ENCODE data around the gene SUSD1. TPM values are rescaled to one million over a fixed set of nuclear protein-coding genes. Genes with fewer than 3 reads are reported as not detected.
"Not testable (repeated sequence)": the region's sequence is repeated elsewhere in the genome, so short reads cannot be mapped to it uniquely, and the experiment has no call there.

The SUSD1 gene
- total RNA-seq, 2 experiments from 2014 or later, result 2.5 TPM

- intact Hi-C loops (cut with DNase I, micrococcal nuclease), result no loop called here
- Mint-ChIP-seq H3K4me1 (peaks cover 13% of the 10 kb centered on the region), H3K27me3 (peaks cover 4% of the 10 kb centered on the region), H3K27ac (no peak overlapping the region), H3K9me3 (ENCODE audit: low read depth) (no peaks in the 10 kb centered on the region), H3K4me3 (no peak overlapping the region), H3K36me3 (ENCODE audit: low read depth) (no peaks in the 10 kb centered on the region)
- ChIA-PET CTCF (interaction anchor here (0.6 to 1.7 kb wide), 7 partner anchors 9 to 410 kb away, joined by 3 to 10 read pairs (median 3); no protein-coding TSS in a partner anchor), POLR2A (no interaction called here)
- DNase-seq, result no peak
- no peak for ATAC-seq
Measured at GRCh38 chr9:112080831-112081542, 94.1 kb downstream of the SUSD1 start.

- no peak for DNase-seq
- Mint-ChIP-seq H3K9me3 (ENCODE audit: low read depth) (no peaks in the 10 kb centered on the region), H3K27me3 (peaks cover 4% of the 10 kb centered on the region), H3K4me3 (no peak overlapping the region), H3K36me3 (ENCODE audit: low read depth) (no peaks in the 10 kb centered on the region), H3K4me1 (peaks cover 30% of the 10 kb centered on the region), H3K27ac (no peak overlapping the region)
- POLR2A ChIA-PET, result no interaction called here
- CTCF ChIA-PET, result interaction anchor here (0.8 to 1.5 kb wide), 3 partner anchors 284 to 319 kb away, joined by 3 to 5 read pairs (median 3); no protein-coding TSS in a partner anchor
- ATAC-seq, result no peak
- intact Hi-C loops (cut with DNase I, micrococcal nuclease), result no loop called here
Measured at GRCh38 chr9:112078432-112078831, 96.7 kb downstream of the SUSD1 start.

- peak; percentile 64 for ATAC-seq
- Mint-ChIP-seq H3K9me3 (ENCODE audit: low read depth) (no peaks in the 10 kb centered on the region), H3K4me1 (peaks cover 35% of the 10 kb centered on the region), H3K4me3 (peak overlapping the region; percentile 49), H3K27ac (peak overlapping the region; percentile 40), H3K36me3 (ENCODE audit: low read depth) (no peaks in the 10 kb centered on the region), H3K27me3 (peaks cover 4% of the 10 kb centered on the region)
- intact Hi-C loops (cut with DNase I, micrococcal nuclease), result no loop called here
- POLR2A ChIA-PET, result no interaction called here
- CTCF ChIA-PET, result interaction anchor here (0.7 to 4.5 kb wide), 5 partner anchors 38 to 374 kb away, joined by 3 to 107 read pairs (median 3); no protein-coding TSS in a partner anchor
- peak; percentile 18 for DNase-seq
Measured at GRCh38 chr9:112076814-112077213, 98.3 kb downstream of the SUSD1 start.

- ATAC-seq (no peak), DNase-seq (no peak)
- peaks cover 4% of the 10 kb centered on the region for H3K27me3 Mint-ChIP-seq
- peaks cover 35% of the 10 kb centered on the region for H3K4me1 Mint-ChIP-seq
- intact Hi-C loops (cut with DNase I, micrococcal nuclease), result loop anchor here (2.0 kb wide), 2 partner anchors 246 to 478 kb away; no protein-coding TSS in a partner anchor
- ChIA-PET CTCF (interaction anchor here (0.6 to 4.5 kb wide), 57 partner anchors 9 to 1583 kb away, joined by 3 to 107 read pairs (median 4); partner anchors contain the start of gene HSDL2), POLR2A (interaction anchor here (0.7 to 0.8 kb wide), 2 partner anchors 139 to 477 kb away, joined by 3 read pairs; no protein-coding TSS in a partner anchor)
- peak overlapping the region; percentile 72 for H3K27ac Mint-ChIP-seq
- no peaks in the 10 kb centered on the region for H3K9me3 Mint-ChIP-seq (ENCODE audit: low read depth)
- H3K36me3 Mint-ChIP-seq (ENCODE audit: low read depth), result peaks cover 3% of the 10 kb centered on the region
- no peak overlapping the region for H3K4me3 Mint-ChIP-seq
Measured at GRCh38 chr9:112075009-112075378, 100.1 kb downstream of the SUSD1 start.

GRCh38 chr9:112074250-112075008, 100.7 kb downstream of the SUSD1 start:
- Mint-ChIP-seq H3K27ac (peak overlapping the region; percentile 72), H3K27me3 (peaks cover 4% of the 10 kb centered on the region), H3K9me3 (ENCODE audit: low read depth) (no peaks in the 10 kb centered on the region), H3K4me1 (peaks cover 35% of the 10 kb centered on the region), H3K36me3 (ENCODE audit: low read depth) (peaks cover 3% of the 10 kb centered on the region), H3K4me3 (no peak overlapping the region)
- ChIA-PET POLR2A (interaction anchor here (0.6 to 0.8 kb wide), 3 partner anchors 138 to 736 kb away, joined by 3 to 5 read pairs (median 3); no protein-coding TSS in a partner anchor), CTCF (interaction anchor here (0.6 to 4.5 kb wide), 57 partner anchors 8 to 1584 kb away, joined by 3 to 107 read pairs (median 4); partner anchors contain the start of gene HSDL2)
- peak; percentile 81 for DNase-seq
- peak; percentile 85 for ATAC-seq
- intact Hi-C loops (cut with DNase I, micrococcal nuclease), result loop anchor here (1.0 to 5.0 kb wide), 11 partner anchors 37 to 478 kb away; partner anchors contain the start of gene UGCG (in 2 of the 2)

GRCh38 chr9:112073639-112074173, 101.4 kb downstream of the SUSD1 start:
- DNase-seq; ATAC-seq; H3K27ac Mint-ChIP-seq; H3K27me3 Mint-ChIP-seq; H3K9me3 Mint-ChIP-seq (ENCODE audit: low read depth); POLR2A ChIA-PET; H3K4me3 Mint-ChIP-seq; H3K36me3 Mint-ChIP-seq (ENCODE audit: low read depth): not testable (repeated sequence)
- CTCF ChIA-PET, result interaction anchor here (1.0 to 4.5 kb wide), 17 partner anchors 20 to 341 kb away, joined by 3 to 107 read pairs (median 5); no protein-coding TSS in a partner anchor
- intact Hi-C loops (cut with DNase I, micrococcal nuclease), result loop anchor here (1.0 to 5.0 kb wide), 11 partner anchors 36 to 477 kb away; partner anchors contain the start of gene UGCG (in 2 of the 2)
- H3K4me1 Mint-ChIP-seq, result peaks cover 35% of the 10 kb centered on the region

- no peak overlapping the region for H3K27ac Mint-ChIP-seq
- H3K27me3 Mint-ChIP-seq, result peaks cover 6% of the 10 kb centered on the region
- no peaks in the 10 kb centered on the region for H3K9me3 Mint-ChIP-seq (ENCODE audit: low read depth)
- CTCF ChIA-PET, result interaction anchor here (0.7 to 1.7 kb wide), 5 partner anchors 8 to 411 kb away, joined by 3 to 10 read pairs (median 3); no protein-coding TSS in a partner anchor
- POLR2A ChIA-PET, result no interaction called here
- peaks cover 3% of the 10 kb centered on the region for H3K36me3 Mint-ChIP-seq (ENCODE audit: low read depth)
- H3K4me3 Mint-ChIP-seq, result no peak overlapping the region
- H3K4me1 Mint-ChIP-seq, result peaks cover 35% of the 10 kb centered on the region
- no peak for ATAC-seq
- DNase-seq, result no peak
- intact Hi-C loops (cut with DNase I, micrococcal nuclease), result loop anchor here (5.0 kb wide), 4 partner anchors 36 to 176 kb away; partner anchors contain the start of gene UGCG (in 1 of the 2)
Measured at GRCh38 chr9:112072721-112073638, 102.1 kb downstream of the SUSD1 start.

- Mint-ChIP-seq H3K27me3 (peaks cover 2% of the 10 kb centered on the region), H3K27ac (no peak overlapping the region), H3K36me3 (ENCODE audit: low read depth) (peaks cover 3% of the 10 kb centered on the region), H3K4me3 (no peak overlapping the region), H3K9me3 (ENCODE audit: low read depth) (no peaks in the 10 kb centered on the region), H3K4me1 (peaks cover 15% of the 10 kb centered on the region)
- POLR2A ChIA-PET, result no interaction called here
- intact Hi-C loops (cut with DNase I, micrococcal nuclease), result loop anchor here (5.0 kb wide), 4 partner anchors 32 to 172 kb away; partner anchors contain the start of gene UGCG (in 1 of the 2)
- ATAC-seq (no peak), DNase-seq (peak; percentile 17)
- CTCF ChIA-PET, result interaction anchor here (0.7 to 1.0 kb wide), 2 partner anchors 24 to 78 kb away, joined by 3 read pairs; no protein-coding TSS in a partner anchor
Measured at GRCh38 chr9:112069318-112070169, 105.6 kb downstream of the SUSD1 start.

- peak; percentile 23 for DNase-seq
- Mint-ChIP-seq H3K27ac (no peak overlapping the region), H3K27me3 (peaks cover 2% of the 10 kb centered on the region), H3K4me1 (peaks cover 11% of the 10 kb centered on the region), H3K36me3 (ENCODE audit: low read depth) (peaks cover 5% of the 10 kb centered on the region), H3K4me3 (no peak overlapping the region), H3K9me3 (ENCODE audit: low read depth) (no peaks in the 10 kb centered on the region)
- ChIA-PET CTCF (interaction anchor here (0.9 to 3.4 kb wide), 2 partner anchors 8 to 306 kb away, joined by 4 to 14 read pairs; no protein-coding TSS in a partner anchor), POLR2A (no interaction called here)
- intact Hi-C loops (cut with DNase I, micrococcal nuclease), result no loop called here
- ATAC-seq, result peak; percentile 27
Measured at GRCh38 chr9:112065806-112066606, 109.1 kb downstream of the SUSD1 start.
